NCI-H1092 treated with DMSO at 0.1 percent for 48 hours (cell line): ENCODE data around the gene GATAD1.
"Not testable (repeated sequence)": the region's sequence is repeated elsewhere in the genome, so short reads cannot be mapped to it uniquely, and the experiment has no call there.

ENCODE experiments used
- DNase-seq: peaks from one replicate; lab custom pipeline; 2025; lab: John Stamatoyannopoulos, UW

Gene GATAD1

GRCh38 chr7:92447345-92448204 lies at the start of gene GATAD1:
Gene GATAD1 (plus strand): TSS chr7:92447482. CDS start chr7:92447730, 248 bp downstream.
- DNase-seq: peak; percentile 94

GRCh38 chr7:92397542-92397941 lies 49.7 kb upstream of the GATAD1 start:
- DNase-seq: no peak

GRCh38 chr7:92400013-92400412 lies 47.3 kb upstream of the GATAD1 start:
- no peak for DNase-seq

GRCh38 chr7:92402920-92403759 lies 44.1 kb upstream of the GATAD1 start:
- no peak for DNase-seq

- DNase-seq: no peak
These were observed 43.6 kb upstream of the GATAD1 start for GRCh38 chr7:92403760-92404074.

- DNase-seq: no peak
These were observed 43.1 kb upstream of the GATAD1 start for GRCh38 chr7:92404170-92404614.

- DNase-seq: no peak
These were observed 37.9 kb upstream of the GATAD1 start for GRCh38 chr7:92409357-92409756.

GRCh38 chr7:92410162-92410561 lies 37.1 kb upstream of the GATAD1 start:
- not testable (repeated sequence) for DNase-seq

- no peak for DNase-seq
These were observed 34.5 kb upstream of the GATAD1 start for GRCh38 chr7:92412745-92413144.

GRCh38 chr7:92413550-92413949 lies 33.7 kb upstream of the GATAD1 start:
- DNase-seq: no peak

GRCh38 chr7:92415225-92415624 lies 32.1 kb upstream of the GATAD1 start:
- DNase-seq: no peak

- peak; percentile 6 for DNase-seq
These were observed 29.4 kb upstream of the GATAD1 start for GRCh38 chr7:92417913-92418312.

GRCh38 chr7:92421676-92422435 lies 25.4 kb upstream of the GATAD1 start:
- peak; percentile 91 for DNase-seq

- DNase-seq: no peak
These were observed 24.4 kb upstream of the GATAD1 start for GRCh38 chr7:92422926-92423325.

- DNase-seq: peak; percentile 53
These were observed 23.6 kb upstream of the GATAD1 start for GRCh38 chr7:92423710-92424131.

- no peak for DNase-seq
These were observed 21.9 kb upstream of the GATAD1 start for GRCh38 chr7:92425311-92425947.

- no peak for DNase-seq
These were observed 20.1 kb upstream of the GATAD1 start for GRCh38 chr7:92427193-92427592.

GRCh38 chr7:92432299-92432946 lies 14.9 kb upstream of the GATAD1 start:
- DNase-seq: no peak

- DNase-seq: no peak
These were observed 14.3 kb upstream of the GATAD1 start for GRCh38 chr7:92433019-92433418.

- DNase-seq: no peak
These were observed 11.7 kb upstream of the GATAD1 start for GRCh38 chr7:92435542-92435941.
